ENCODE measurements around the gene INF2.

Gene INF2

DNA sequence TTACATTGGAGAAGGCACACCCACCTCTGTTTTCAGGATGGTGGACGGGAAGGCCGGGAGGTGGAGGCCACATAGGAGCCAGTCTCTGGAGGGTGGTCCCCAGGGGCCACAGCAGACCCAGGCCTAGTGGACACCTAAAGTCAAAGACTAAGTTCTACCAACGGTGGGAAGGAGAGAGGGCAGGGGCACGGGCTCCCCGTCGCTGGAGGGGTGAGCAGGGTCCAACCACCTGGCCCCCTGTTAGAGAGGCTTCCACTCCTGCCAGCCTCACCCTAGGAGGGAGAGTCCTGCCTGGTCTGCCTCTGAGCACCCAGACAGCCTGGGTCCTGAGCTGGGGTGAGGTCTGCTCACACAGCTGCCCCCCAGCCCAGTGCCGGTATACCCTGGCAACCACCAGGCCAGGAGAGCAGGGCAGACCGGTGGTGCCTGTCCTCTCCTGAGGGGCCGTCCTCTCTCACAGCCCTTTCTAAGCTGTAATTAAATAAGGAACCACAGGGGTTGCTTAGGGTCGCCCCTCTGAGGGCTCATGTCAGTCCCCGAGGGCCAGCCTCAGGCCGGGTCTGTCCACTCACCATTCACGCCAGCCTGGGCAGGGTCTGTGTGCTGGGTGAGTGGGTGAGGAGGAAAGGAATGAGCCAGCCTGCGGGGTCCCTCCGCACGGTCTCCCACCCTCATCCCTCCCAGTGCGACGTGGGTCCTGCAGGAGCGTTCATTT is 2.3 kb downstream of the INF2 start:
- DNase-seq: no peak

GRCh38 chr14:104692261-104692938 is 3.0 kb downstream of the INF2 start:
- no peak for DNase-seq

DNA sequence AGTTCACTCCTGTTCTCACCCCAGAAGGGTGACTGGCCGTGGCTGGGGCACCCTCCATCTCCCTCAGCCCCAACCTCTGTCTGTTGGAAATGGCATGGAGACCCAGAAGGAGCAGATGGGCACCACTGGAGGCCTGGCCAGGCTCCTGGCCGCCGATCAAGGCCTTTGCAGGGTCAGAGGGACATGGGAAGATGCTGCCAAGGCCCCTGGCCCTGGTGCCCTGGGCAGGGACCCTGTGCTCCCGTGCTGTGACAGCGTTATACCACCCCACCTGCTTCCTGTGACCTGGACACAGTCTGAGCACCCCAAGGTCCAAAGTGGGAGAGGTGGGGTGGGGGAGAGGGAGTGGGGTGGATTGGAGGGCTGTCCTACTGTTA is 3.5 kb downstream of the INF2 start:
- no peak for DNase-seq

DNA sequence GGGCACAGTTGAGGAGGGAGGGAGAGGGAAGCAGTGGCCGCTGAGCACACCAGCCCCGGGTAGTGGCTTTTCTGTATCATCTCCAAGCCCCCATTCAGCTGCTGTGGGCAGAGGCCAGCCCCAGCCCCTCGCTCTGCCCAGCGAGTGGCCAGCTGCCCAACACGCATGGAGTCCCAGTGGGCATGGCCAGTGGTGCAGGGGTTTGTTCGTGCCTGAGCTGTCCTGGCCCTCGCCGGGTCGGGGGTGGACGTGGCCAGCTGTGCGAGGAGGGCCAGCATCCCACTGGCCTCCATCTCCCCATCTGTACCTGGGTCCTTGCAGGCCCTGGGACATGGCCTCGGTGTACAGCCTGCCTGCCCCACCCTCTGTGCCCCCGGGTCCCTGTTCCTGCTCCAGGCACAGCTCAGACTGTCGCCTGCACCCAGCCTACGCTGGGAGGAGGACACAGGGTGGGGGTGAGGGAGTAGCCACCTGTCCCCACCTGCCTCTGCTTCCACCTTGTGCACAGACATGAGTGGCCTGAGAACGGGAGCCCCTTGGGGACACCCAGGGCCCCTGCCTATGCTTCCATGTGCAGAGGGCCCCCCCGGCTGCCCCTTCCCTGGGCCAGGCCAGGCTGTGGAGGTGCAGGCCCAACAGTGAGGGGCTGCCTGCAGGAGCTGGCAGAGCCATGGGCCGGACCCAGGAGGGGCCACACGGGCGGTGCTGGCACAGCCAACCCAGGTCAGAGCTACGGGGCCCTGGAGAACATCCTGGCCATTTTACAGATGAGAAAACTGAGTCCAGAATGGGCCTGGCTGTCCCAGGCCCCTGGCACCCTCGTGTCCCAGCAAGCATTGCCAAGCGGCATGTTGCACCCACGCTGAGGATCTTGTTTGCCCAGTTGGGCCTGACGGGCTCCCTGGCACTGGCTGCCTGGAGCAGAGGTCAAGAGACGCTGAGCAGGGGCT is 4.3 kb downstream of the INF2 start:
- DNase-seq: peak; percentile 42

GRCh38 chr14:104694475-104694950 is 5.1 kb downstream of the INF2 start:
- DNase-seq: peak; percentile 81

DNA sequence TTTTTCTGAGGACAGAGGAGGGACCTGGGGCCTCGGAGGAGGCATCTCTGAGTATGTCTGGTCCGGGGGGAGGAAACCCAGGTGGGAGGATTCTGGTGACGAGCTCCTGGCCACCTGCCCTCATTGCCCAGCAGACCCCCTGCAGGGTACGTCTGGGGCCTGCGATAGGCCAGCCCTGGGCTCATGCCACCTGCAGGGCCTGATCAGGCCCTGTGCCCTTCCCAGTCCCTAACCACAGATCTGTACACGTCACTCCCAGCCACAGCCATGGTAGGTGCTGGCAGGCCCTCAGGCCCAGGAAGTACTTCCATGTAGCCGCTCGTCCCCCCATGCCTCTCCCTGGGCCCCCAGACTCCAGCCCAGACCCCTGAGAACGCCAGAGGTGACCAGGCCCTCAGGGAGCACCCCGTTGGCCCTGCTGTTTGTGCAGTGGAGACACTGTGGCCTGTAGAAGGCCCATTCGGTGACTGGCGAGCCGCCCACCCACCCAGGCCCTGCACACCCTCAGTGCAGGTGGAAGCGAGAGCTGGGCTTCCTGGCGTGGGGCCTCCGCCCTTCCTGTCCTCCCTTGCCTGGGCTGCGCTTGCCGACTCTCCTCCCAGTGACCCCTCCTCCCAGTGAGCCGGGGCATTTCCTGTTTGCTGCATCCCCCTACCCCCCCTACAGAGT is 5.7 kb downstream of the INF2 start:
- DNase-seq: peak; percentile 79

- no peak for DNase-seq
Measured at GRCh38 chr14:104695660-104696000, 6.2 kb downstream of the INF2 start.

DNA sequence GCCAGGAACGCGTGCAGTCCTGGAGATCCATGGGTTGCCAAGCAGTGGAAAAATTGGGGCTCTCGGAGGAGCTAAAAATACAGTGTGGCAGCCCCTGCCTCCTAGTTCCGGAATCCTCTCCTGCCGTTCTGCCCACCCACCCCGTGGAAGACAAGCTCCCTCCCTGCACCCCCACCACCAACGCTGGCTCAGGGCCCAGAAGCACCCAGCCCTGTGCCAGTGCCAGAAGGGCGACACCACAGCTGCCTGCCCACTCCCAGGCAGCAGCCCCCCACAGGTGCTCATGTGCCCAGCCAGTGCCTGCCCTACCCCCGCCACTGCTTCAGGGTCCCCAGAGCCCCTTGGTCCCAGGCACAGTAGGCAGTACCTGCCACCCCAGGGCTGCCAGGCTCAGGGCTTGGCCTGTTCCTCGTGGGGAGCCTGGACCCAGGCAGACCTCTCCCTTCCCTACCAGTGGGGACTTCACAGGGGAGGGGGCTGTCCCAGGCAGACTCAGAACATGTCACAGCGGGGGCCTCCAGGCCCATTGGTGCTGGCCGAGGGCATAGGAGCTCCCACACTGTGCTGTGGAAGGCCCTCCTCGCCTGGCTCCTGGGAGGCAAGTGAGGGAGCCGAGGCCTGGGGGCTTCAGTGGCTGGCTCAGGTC is 7.4 kb downstream of the INF2 start:
- peak; percentile 78 for DNase-seq

DNA sequence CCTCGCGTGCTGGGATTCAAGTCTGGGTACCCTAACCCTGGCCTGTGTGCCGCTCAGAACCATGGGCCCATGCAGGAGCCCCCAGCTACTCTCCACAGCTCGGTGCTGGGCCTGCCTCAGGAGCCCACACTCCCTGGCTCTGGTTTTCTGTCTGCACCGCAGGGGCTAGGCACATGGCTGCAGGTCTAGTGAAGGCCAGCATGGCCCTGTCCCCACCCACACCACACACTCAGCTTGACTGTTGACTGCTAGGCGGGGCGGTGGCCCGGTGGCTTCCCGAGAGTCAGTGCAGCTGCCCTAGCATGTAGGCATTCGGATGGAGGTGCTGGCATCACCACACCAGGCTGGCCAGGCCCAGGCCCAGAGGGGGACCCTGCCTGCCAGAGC is 7.9 kb downstream of the INF2 start:
- DNase-seq: no peak

- DNase-seq: no peak
Measured at GRCh38 chr14:104697892-104698583, 8.6 kb downstream of the INF2 start.

DNA sequence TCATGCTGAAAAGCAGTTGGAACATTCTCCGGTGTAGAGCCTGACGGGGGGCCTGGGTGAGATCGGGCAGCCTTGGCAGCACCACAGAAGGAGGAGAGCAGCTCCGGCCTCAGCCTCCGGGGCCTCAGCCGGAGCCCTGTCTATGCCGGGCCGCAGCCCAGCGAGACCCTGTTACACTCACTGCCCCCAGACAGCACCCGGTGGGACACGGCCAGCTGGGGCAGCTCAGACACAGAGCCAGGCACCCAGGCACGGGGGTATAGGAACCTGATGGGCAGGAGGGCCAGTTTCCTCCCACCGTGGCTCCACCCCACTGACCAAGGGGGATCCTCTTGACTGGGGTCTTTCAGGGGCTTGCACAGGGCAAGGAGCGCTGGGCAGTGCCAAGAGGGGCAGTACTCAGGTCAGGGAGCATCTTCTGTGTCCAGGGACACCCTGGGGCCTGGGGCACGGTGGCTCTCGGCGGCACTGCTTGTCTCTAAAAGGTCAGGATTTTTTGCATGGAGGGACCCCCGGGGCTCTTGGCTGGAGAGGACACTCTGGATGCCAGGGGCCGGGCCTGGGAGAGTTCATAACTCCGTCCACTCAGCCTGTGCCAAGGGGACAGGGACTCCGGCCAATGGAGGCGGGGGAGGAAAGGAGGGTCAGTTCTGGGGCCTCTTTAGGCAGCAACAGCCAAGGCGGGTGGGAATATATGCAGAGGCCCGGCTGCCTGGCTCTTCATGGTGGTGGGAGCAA is 9.4 kb downstream of the INF2 start:
- DNase-seq: no peak

DNA sequence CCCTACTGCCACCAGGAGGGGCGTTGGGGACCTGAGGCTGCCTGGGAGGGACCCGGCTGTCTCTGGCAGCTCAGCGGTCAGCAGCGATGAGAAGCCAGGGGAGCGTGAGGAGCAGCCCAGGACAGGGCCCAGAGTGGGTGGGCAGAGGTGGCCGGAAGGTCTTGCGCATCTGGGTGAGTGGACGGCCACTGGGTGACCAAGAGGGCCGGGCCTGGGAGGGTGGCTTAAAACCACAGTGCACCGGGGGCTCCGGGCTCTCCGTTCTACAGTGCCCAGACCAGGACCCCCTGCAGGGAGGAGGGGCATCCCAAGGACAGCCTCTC is 10.0 kb downstream of the INF2 start:
- no peak for DNase-seq

GRCh38 chr14:104700225-104700651 is 10.8 kb downstream of the INF2 start:
- DNase-seq: no peak

DNA sequence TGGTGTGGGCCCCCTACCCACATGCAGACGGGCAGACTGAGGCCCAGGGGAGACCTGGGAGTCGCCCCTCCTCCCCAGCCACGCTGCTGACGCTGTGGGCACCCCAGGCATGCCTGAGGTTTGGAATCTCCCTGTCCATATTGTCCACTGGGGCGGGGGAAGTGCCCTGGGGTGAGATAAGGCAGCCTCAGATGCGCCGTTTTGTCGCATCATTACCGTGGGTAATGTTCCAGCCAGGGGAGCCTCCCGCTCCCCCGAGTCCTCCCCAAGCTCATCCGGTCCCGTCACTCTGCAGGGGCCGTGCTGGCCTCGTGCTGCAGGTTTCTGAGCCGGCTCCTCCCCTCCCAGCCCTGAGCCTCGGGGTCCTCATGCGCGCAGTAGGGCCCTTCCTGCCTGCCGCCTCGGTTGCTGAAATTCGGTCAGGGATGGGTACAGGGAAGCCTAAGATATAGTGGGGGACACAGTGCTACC is 11.4 kb downstream of the INF2 start:
- DNase-seq: no peak

DNA sequence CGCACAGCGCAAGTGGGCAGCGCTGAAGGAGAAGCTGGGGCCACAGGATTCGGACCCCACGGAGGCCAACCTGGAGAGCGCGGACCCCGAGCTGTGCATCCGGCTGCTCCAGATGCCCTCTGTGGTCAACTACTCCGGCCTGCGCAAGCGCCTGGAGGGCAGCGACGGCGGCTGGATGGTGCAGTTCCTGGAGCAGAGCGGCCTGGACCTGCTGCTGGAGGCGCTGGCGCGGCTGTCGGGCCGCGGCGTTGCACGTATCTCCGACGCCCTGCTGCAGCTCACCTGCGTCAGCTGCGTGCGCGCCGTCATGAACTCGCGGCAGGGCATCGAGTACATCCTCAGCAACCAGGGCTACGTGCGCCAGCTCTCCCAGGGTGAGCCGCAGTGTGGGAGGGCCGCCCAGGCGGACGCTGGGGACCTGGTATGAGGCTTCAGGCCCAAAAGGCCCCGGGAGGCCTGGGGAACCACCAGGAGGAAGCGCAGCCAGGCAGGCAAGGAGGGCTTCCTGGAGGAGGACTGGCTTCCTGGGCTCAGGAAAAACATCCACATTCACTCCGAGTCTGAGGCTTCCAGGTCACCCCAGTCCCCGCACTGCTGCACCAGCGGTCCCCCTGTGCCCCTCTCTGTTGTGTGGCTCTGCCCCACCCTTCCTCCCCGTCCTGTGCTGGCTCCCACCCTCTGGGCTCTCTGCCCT is 12.1 kb downstream of the INF2 start:
- DNase-seq: no peak

DNA sequence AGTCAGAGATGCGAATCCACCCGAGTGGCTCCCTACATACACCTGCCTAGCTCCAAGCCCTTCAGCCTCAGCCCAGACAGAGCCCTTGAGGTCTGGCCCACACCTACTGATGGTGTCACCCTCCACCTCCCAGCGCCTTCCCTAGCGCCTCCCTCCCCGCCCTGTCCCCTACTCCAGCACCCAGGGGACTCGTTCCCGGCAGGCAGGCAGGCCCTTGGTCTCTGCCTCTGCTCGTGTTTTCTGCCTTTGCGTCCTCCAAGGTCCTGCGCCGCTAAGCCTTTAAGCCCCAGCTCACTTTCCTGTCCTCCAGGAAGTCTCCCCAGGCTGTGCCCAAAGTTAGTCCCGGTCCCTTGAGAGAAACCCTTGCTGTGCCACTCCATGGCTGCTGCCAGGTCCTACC is 12.7 kb downstream of the INF2 start:
- DNase-seq: no peak

DNA sequence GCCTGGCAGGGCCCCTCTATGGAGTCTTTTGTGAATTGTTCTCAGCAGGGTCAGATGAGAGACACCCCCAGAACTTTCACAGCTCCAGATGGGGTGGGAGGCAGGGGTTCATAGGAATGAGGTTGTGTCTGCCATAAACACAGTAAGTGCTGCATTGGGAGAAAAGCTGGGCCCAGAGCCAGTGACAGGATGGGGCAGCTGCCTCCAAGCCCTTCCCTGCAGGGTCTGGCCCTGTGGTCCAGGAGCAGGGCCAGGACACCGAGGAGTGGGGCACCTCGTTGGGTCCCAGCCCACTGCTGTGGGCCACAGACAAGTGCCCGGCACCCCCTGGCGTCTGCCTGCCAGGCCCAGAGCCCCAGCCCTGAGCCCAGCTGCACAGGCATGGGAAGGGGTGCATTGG is 13.3 kb downstream of the INF2 start:
- DNase-seq: no peak

GRCh38 chr14:104703269-104703668 is 13.9 kb downstream of the INF2 start:
- DNase-seq: no peak

GRCh38 chr14:104704252-104704651 is 14.8 kb downstream of the INF2 start:
- no peak for DNase-seq

GRCh38 chr14:104705340-104706047 is 16.1 kb downstream of the INF2 start:
- no peak for DNase-seq
